ENCODE data around the gene HSPB3.
"Not testable (repeated sequence)": the region's sequence is repeated elsewhere in the genome, so short reads cannot be mapped to it uniquely, and the experiment has no call there.

Gene HSPB3

GRCh38 chr5:54434650-54435049 is 20.8 kb upstream of the HSPB3 start:
- H3K4me1 ChIP-seq (ENCODE audit: control insufficient read depth, insufficient read depth, low read length); H3K9me3 ChIP-seq (ENCODE audit: control insufficient read depth, low read length); H3K27me3 ChIP-seq (ENCODE audit: control insufficient read depth, insufficient read depth, low read length, poor library complexity, severe bottlenecking); H3K27ac ChIP-seq (ENCODE audit: insufficient read depth, low read depth, low read length, poor library complexity, severe bottlenecking); H3K36me3 ChIP-seq (ENCODE audit: control insufficient read depth, insufficient read depth, low read length); H3K4me3 ChIP-seq (ENCODE audit: insufficient read depth, low read depth, low read length): not testable (repeated sequence)
- 93 to 95% methylated on average over 1 of the region's 2 CpGs for WGBS, 2 experiments

- H3K36me3 ChIP-seq (ENCODE audit: control insufficient read depth, insufficient read depth, low read length), result no peaks in the 10 kb centered on the region
- 93 to 94% methylated on average over 7 of the region's 7 CpGs for WGBS, 2 experiments
- H3K4me3 ChIP-seq (ENCODE audit: insufficient read depth, low read depth, low read length), result no peak overlapping the region
- H3K9me3 ChIP-seq (ENCODE audit: control insufficient read depth, low read length), result no peaks in the 10 kb centered on the region
- no peak overlapping the region for H3K27ac ChIP-seq (ENCODE audit: insufficient read depth, low read depth, low read length, poor library complexity, severe bottlenecking)
- no peaks in the 10 kb centered on the region for H3K27me3 ChIP-seq (ENCODE audit: control insufficient read depth, insufficient read depth, low read length, poor library complexity, severe bottlenecking)
- no peaks in the 10 kb centered on the region for H3K4me1 ChIP-seq (ENCODE audit: control insufficient read depth, insufficient read depth, low read length)
These were observed 16.7 kb upstream of the HSPB3 start for GRCh38 chr5:54438620-54439389.

DNA sequence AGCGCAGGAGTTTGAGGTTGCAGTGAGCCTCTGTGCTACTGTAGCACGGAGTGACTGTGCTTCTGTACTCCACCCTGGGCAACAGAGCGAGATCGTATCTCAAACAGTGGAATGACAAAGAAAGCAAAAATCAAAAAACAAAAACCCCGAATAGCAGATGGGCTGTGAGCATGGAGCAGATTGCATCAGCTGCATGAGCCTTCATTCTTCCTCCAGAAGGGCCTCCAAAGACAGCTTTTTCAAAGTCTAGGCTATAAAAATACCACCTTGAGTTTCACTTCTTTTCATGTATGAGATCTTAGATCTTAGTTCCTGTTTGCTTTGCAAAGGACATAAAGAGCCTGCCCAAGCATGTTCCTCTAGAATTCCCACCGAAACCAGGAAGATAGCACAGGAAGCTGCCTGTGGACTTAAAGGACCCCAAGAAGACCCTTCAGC is 15.0 kb upstream of the HSPB3 start:
- no peak overlapping the region for H3K27ac ChIP-seq (ENCODE audit: insufficient read depth, low read depth, low read length, poor library complexity, severe bottlenecking)
- H3K4me1 ChIP-seq (ENCODE audit: control insufficient read depth, insufficient read depth, low read length), result no peaks in the 10 kb centered on the region
- no peaks in the 10 kb centered on the region for H3K36me3 ChIP-seq (ENCODE audit: control insufficient read depth, insufficient read depth, low read length)
- no peaks in the 10 kb centered on the region for H3K9me3 ChIP-seq (ENCODE audit: control insufficient read depth, low read length)
- no peaks in the 10 kb centered on the region for H3K27me3 ChIP-seq (ENCODE audit: control insufficient read depth, insufficient read depth, low read length, poor library complexity, severe bottlenecking)
- H3K4me3 ChIP-seq (ENCODE audit: insufficient read depth, low read depth, low read length), result no peak overlapping the region
- WGBS, 2 experiments, result 91 to 95% methylated on average over 6 of the region's 6 CpGs

DNA sequence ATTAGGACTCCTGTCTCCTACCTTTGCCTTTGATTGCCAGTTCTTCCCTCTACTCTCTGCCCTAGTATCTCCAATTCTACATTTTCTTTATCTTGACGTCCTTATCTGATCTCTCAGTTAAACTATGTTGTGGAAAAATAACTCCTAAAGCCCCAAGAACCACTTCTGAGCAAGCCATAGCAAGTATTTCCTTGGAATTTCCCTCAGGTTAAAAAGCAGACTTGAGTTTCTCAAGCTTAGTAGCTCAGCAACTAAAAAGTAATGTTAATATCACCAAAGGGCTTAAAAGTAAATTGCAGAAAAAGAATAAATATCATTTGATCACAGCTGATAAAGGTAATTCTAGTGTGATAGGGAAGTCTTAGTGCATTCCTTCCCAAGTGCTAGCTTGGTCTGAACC is 13.2 kb upstream of the HSPB3 start:
- no peaks in the 10 kb centered on the region for H3K4me1 ChIP-seq (ENCODE audit: control insufficient read depth, insufficient read depth, low read length)
- H3K36me3 ChIP-seq (ENCODE audit: control insufficient read depth, insufficient read depth, low read length), result no peaks in the 10 kb centered on the region
- 74 to 90% methylated on average over 1 of the region's 1 CpG for WGBS, 2 experiments
- H3K27me3 ChIP-seq (ENCODE audit: control insufficient read depth, insufficient read depth, low read length, poor library complexity, severe bottlenecking), result no peaks in the 10 kb centered on the region
- H3K9me3 ChIP-seq (ENCODE audit: control insufficient read depth, low read length), result no peaks in the 10 kb centered on the region
- no peak overlapping the region for H3K4me3 ChIP-seq (ENCODE audit: insufficient read depth, low read depth, low read length)
- H3K27ac ChIP-seq (ENCODE audit: insufficient read depth, low read depth, low read length, poor library complexity, severe bottlenecking), result no peak overlapping the region

DNA sequence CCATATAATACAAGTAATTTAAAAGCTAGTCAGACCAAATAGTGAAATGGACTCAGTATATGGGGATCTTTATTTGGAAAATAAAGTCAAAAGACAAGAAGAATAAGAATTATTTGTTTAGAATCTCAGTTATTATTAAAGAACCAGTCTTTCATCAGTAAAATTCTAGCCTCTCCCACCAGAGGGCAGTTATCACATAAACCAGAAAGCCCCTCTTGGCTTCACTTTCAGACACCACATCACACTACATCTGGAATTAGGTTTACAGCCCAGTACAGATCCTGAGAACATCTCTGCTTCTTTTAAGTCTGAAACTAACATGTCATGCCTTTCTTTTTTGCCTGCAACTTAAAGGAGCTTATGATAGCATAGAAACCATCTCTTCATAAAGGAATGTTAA is 12.2 kb upstream of the HSPB3 start:
- Histone ChIP-seq H3K36me3 (ENCODE audit: control insufficient read depth, insufficient read depth, low read length) (no peaks in the 10 kb centered on the region), H3K27ac (ENCODE audit: insufficient read depth, low read depth, low read length, poor library complexity, severe bottlenecking) (no peak overlapping the region), H3K27me3 (ENCODE audit: control insufficient read depth, insufficient read depth, low read length, poor library complexity, severe bottlenecking) (no peaks in the 10 kb centered on the region), H3K4me3 (ENCODE audit: insufficient read depth, low read depth, low read length) (no peak overlapping the region), H3K4me1 (ENCODE audit: control insufficient read depth, insufficient read depth, low read length) (no peaks in the 10 kb centered on the region), H3K9me3 (ENCODE audit: control insufficient read depth, low read length) (no peaks in the 10 kb centered on the region)

- Histone ChIP-seq H3K36me3 (ENCODE audit: control insufficient read depth, insufficient read depth, low read length) (no peaks in the 10 kb centered on the region), H3K9me3 (ENCODE audit: control insufficient read depth, low read length) (no peaks in the 10 kb centered on the region), H3K4me3 (ENCODE audit: insufficient read depth, low read depth, low read length) (no peak overlapping the region), H3K4me1 (ENCODE audit: control insufficient read depth, insufficient read depth, low read length) (no peaks in the 10 kb centered on the region), H3K27me3 (ENCODE audit: control insufficient read depth, insufficient read depth, low read length, poor library complexity, severe bottlenecking) (no peaks in the 10 kb centered on the region), H3K27ac (ENCODE audit: insufficient read depth, low read depth, low read length, poor library complexity, severe bottlenecking) (no peak overlapping the region)
- 97 to 98% methylated on average over 2 of the region's 2 CpGs for WGBS, 2 experiments
These were observed 9.7 kb upstream of the HSPB3 start for GRCh38 chr5:54445691-54446378.

DNA sequence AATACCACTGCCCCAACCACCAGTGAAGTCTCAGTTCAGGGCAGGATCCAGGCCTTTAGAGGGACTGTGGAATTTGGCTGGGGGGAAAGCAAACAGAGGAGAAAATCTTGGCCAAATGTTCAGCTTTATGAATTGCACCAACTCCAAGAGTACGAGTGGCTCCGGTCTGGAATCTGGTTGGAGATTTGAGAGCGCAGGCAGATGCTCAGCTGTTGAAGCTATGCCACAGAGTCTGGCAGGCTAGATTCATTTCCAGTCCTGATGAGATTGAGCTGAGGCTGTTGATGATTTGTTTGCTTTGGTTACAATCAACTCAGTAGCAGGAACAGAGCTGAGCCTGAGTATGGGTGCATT is 9.1 kb upstream of the HSPB3 start:
- no peaks in the 10 kb centered on the region for H3K9me3 ChIP-seq (ENCODE audit: control insufficient read depth, low read length)
- no peak overlapping the region for H3K4me3 ChIP-seq (ENCODE audit: insufficient read depth, low read depth, low read length)
- no peaks in the 10 kb centered on the region for H3K27me3 ChIP-seq (ENCODE audit: control insufficient read depth, insufficient read depth, low read length, poor library complexity, severe bottlenecking)
- H3K36me3 ChIP-seq (ENCODE audit: control insufficient read depth, insufficient read depth, low read length), result no peaks in the 10 kb centered on the region
- WGBS, 2 experiments, result 97 to 98% methylated on average over 3 of the region's 3 CpGs
- no peaks in the 10 kb centered on the region for H3K4me1 ChIP-seq (ENCODE audit: control insufficient read depth, insufficient read depth, low read length)
- H3K27ac ChIP-seq (ENCODE audit: insufficient read depth, low read depth, low read length, poor library complexity, severe bottlenecking), result no peak overlapping the region

- 90 to 92% methylated on average over 4 of the region's 4 CpGs for WGBS, 2 experiments
- Histone ChIP-seq H3K27me3 (ENCODE audit: control insufficient read depth, insufficient read depth, low read length, poor library complexity, severe bottlenecking) (no peaks in the 10 kb centered on the region), H3K36me3 (ENCODE audit: control insufficient read depth, insufficient read depth, low read length) (no peaks in the 10 kb centered on the region), H3K4me3 (ENCODE audit: insufficient read depth, low read depth, low read length) (no peak overlapping the region), H3K27ac (ENCODE audit: insufficient read depth, low read depth, low read length, poor library complexity, severe bottlenecking) (no peak overlapping the region), H3K4me1 (ENCODE audit: control insufficient read depth, insufficient read depth, low read length) (no peaks in the 10 kb centered on the region), H3K9me3 (ENCODE audit: control insufficient read depth, low read length) (no peaks in the 10 kb centered on the region)
These were observed 5.6 kb upstream of the HSPB3 start for GRCh38 chr5:54449923-54450322.

GRCh38 chr5:54450542-54450941 is 5.0 kb upstream of the HSPB3 start:
- Histone ChIP-seq H3K4me1 (ENCODE audit: control insufficient read depth, insufficient read depth, low read length) (no peaks in the 10 kb centered on the region), H3K27me3 (ENCODE audit: control insufficient read depth, insufficient read depth, low read length, poor library complexity, severe bottlenecking) (no peaks in the 10 kb centered on the region), H3K36me3 (ENCODE audit: control insufficient read depth, insufficient read depth, low read length) (no peaks in the 10 kb centered on the region), H3K4me3 (ENCODE audit: insufficient read depth, low read depth, low read length) (no peak overlapping the region), H3K9me3 (ENCODE audit: control insufficient read depth, low read length) (no peaks in the 10 kb centered on the region), H3K27ac (ENCODE audit: insufficient read depth, low read depth, low read length, poor library complexity, severe bottlenecking) (no peak overlapping the region)
- 68 to 79% methylated on average over 2 of the region's 2 CpGs for WGBS, 2 experiments

DNA sequence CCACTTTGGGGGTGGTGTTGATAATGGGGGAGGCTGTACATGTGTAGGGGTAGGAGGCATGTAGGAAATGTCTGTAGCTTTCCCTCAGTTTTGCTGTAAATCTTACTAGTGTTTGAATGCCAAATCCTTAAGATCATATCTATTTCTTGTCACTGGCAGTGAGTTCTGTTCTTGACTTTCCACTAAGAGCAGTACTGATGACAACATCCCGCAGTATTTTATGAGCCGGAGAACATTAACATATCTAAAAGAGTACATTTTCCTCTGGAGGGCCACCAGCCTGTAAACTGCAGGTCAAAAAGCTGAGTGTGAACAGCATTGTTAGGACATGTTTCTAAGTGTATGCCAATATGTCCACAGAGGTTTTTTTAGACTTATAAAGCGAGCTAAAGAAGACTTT is 2.5 kb upstream of the HSPB3 start:
- H3K9me3 ChIP-seq (ENCODE audit: control insufficient read depth, low read length), result no peaks in the 10 kb centered on the region
- H3K4me1 ChIP-seq (ENCODE audit: control insufficient read depth, insufficient read depth, low read length), result no peaks in the 10 kb centered on the region
- no peaks in the 10 kb centered on the region for H3K36me3 ChIP-seq (ENCODE audit: control insufficient read depth, insufficient read depth, low read length)
- no peak overlapping the region for H3K4me3 ChIP-seq (ENCODE audit: insufficient read depth, low read depth, low read length)
- no peak overlapping the region for H3K27ac ChIP-seq (ENCODE audit: insufficient read depth, low read depth, low read length, poor library complexity, severe bottlenecking)
- no peaks in the 10 kb centered on the region for H3K27me3 ChIP-seq (ENCODE audit: control insufficient read depth, insufficient read depth, low read length, poor library complexity, severe bottlenecking)
- 98 to 100% methylated on average over 2 of the region's 3 CpGs for WGBS, 2 experiments

Measured in ectodermal cell (in vitro differentiated cells).